Testis (tissue), 3 donors: ENCODE measurements around the gene RANBP17. TPM values are rescaled to one million over a fixed set of nuclear protein-coding genes. Genes with fewer than 3 reads are reported as not detected.

Experiments used
- DNase-seq: peaks from one replicate; pipeline ENCODE4 v3.0.0-alpha.2; 2019
- H3K27ac ChIP-seq, 2 donors: fragments of 200-600 bp; sonication (generic); one replicate each; pipeline ENCODE4 v1.5.1; 2019
- H3K27me3 ChIP-seq: fragments of 200-600 bp; sonication (generic); one replicate; pipeline ENCODE4 v1.5.1; 2019
- H3K36me3 ChIP-seq: fragments of 200-600 bp; sonication (generic); one replicate; pipeline ENCODE4 v1.5.1; 2017; ENCODE audit warnings: low read depth; ENCODE audit errors: missing control alignments
- H3K4me1 ChIP-seq: fragments of 200-600 bp; sonication (generic); one replicate; pipeline ENCODE4 v1.5.1; 2019
- H3K4me3 ChIP-seq, 2 donors: fragments of 200-600 bp; sonication (generic); one replicate each; pipeline ENCODE4 v1.5.1; 2017 to 2019
- H3K9me3 ChIP-seq: fragments of 200-600 bp; sonication (generic); one replicate; pipeline ENCODE4 v1.5.1; 2017
- POLR2A ChIP-seq: fragments of 450-650 bp; IDR thresholded peaks from one replicate; pipeline ENCODE4 v1.6.1; 2017; ENCODE audit warnings: antibody characterized with exemption, mild to moderate bottlenecking, moderate library complexity
- WGBS, 2 donors: methylation state at CpG; one replicate each; pipeline ENCODE4 v1.1.5; 2018; 5-methylcytosine and 5-hydroxymethylcytosine counted together
- intact Hi-C: fragments of 100-400 bp; cut with DNase I; formaldehyde crosslinking; loops from one replicate; pipeline ENCODE4 v1.15.1; 2023; ENCODE audit warnings: low total_unique reads
- polyA plus RNA-seq: library from polyadenylated mRNA; stranded (reverse); fragments of 350-450 nt; fragmentation: Illumina TruSeq; extraction: RNeasy Lipid Tissue Mini Kit (QIAGEN cat#74804); gene quantifications from one replicate; pipeline ENCODE4 v1.2.3, GENCODE V29; 2014; ENCODE audit warnings: low read depth, low replicate concordance; ENCODE audit not compliant: insufficient read depth
- total RNA-seq, 2 donors: library from RNA; depleted of rRNA; stranded (reverse); fragments of >200 nt; gene quantifications; one replicate each; pipeline ENCODE4 v1.2.3, GENCODE V29; 2016
- TF ChIP-seq, protein P1 (sequence below), 3 experiments: fragments of 450-650 bp in 2 of 3; fragments of 200-600 bp in 1 of 3; sonication (generic) in 1 of 3; IDR thresholded peaks; one replicate each; pipeline ENCODE4 v1.5.1; 2016 to 2019; ENCODE audit warnings: antibody characterized with exemption in 3 of 3, mild to moderate bottlenecking in 2 of 3, moderate library complexity in 1 of 3

RANBP17 gene
- total and polyA plus RNA-seq, 3 donors from 2014 or later, result 34.1 to 63.9 (median 58.2) TPM

DNA sequence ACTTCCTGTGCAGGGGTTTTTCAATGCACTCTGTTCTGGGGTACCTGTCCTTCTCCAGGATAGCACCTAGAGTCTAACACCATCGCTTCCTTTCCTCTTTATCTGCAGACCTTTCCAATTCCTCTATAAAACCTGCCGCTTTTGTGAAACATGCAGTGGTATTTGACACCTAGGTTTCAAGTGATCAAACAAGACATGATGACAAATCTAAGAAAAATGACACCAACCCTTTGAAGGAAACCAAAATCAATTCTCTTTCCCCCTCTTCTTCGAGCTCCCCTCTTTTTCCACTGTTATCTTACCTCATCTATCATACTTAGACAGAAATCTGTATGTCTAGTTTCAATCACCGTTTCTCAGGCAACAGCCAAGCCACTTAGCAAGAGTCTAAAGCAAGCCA is 25.6 kb upstream of the RANBP17 start:
- TF ChIP-seq POLR2A, result no peak
- TF ChIP-seq, protein P1, sequence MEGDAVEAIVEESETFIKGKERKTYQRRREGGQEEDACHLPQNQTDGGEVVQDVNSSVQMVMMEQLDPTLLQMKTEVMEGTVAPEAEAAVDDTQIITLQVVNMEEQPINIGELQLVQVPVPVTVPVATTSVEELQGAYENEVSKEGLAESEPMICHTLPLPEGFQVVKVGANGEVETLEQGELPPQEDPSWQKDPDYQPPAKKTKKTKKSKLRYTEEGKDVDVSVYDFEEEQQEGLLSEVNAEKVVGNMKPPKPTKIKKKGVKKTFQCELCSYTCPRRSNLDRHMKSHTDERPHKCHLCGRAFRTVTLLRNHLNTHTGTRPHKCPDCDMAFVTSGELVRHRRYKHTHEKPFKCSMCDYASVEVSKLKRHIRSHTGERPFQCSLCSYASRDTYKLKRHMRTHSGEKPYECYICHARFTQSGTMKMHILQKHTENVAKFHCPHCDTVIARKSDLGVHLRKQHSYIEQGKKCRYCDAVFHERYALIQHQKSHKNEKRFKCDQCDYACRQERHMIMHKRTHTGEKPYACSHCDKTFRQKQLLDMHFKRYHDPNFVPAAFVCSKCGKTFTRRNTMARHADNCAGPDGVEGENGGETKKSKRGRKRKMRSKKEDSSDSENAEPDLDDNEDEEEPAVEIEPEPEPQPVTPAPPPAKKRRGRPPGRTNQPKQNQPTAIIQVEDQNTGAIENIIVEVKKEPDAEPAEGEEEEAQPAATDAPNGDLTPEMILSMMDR (IDR thresholded peaks at IDR 0.05), result no peak
- Histone ChIP-seq H3K4me1 (no peaks in the 10 kb centered on the region), H3K27ac (no peak overlapping the region), H3K27me3 (no peaks in the 10 kb centered on the region), H3K36me3 (no peaks in the 10 kb centered on the region), H3K4me3 (no peak overlapping the region), H3K9me3 (no peaks in the 10 kb centered on the region)
- no peak for DNase-seq
- intact Hi-C loops, result no loop called here
- WGBS, 2 donors, result 77 to 80% methylated on average over 4 of the region's 4 CpGs

GRCh38 chr5:170843870-170844269 is 17.9 kb upstream of the RANBP17 start:
- Histone ChIP-seq H3K27me3 (no peaks in the 10 kb centered on the region), H3K9me3 (no peaks in the 10 kb centered on the region), H3K4me1 (no peaks in the 10 kb centered on the region), H3K36me3 (no peaks in the 10 kb centered on the region), H3K27ac (no peak overlapping the region), H3K4me3 (no peak overlapping the region)
- DNase-seq, result no peak
- TF ChIP-seq, protein P1 (IDR thresholded peaks at IDR 0.05), result no peak
- TF ChIP-seq POLR2A, result no peak
- intact Hi-C loops, result no loop called here
- WGBS, 2 donors, result 86 to 93% methylated on average over 2 of the region's 2 CpGs

- intact Hi-C loops, result no loop called here
Measured at GRCh38 chr5:170844651-170845050, 17.2 kb upstream of the RANBP17 start.

GRCh38 chr5:170846416-170846815 is 15.4 kb upstream of the RANBP17 start:
- intact Hi-C loops, result no loop called here
- H3K27me3 ChIP-seq, result no peaks in the 10 kb centered on the region
- DNase-seq, result no peak

More at GRCh38 chr5:170844651-170845050, 17.2 kb upstream of the RANBP17 start:
- Histone ChIP-seq H3K36me3 (no peaks in the 10 kb centered on the region), H3K9me3 (no peaks in the 10 kb centered on the region), H3K27ac (no peak overlapping the region), H3K27me3 (no peaks in the 10 kb centered on the region), H3K4me3 (no peak overlapping the region), H3K4me1 (no peaks in the 10 kb centered on the region)
- 68 to 90% methylated on average over 2 of the region's 2 CpGs for WGBS, 2 donors
- no peak for DNase-seq
- TF ChIP-seq POLR2A, result no peak
- TF ChIP-seq, protein P1 (IDR thresholded peaks at IDR 0.05), result no peak

DNA sequence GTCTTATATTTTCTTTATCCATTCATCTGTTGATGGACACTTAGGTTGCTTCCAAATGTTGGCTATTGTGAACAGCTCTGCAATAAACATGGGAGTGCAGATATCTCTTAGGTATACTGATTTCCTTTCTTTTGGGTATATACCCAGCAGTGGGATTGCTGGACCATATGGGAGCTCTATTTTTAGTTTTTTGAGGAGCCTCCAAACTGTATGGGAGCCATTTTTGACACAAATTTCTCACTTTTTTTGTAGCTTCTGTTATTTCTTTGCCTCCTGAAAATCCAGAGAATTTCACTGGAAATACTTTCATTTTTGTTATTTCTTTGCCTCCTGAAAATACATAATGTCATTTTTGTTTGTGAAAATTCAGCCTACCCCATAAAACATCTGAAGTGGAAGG is 15.0 kb upstream of the RANBP17 start:
- no peak for DNase-seq
- Histone ChIP-seq H3K27ac (no peak overlapping the region), H3K36me3 (no peaks in the 10 kb centered on the region), H3K9me3 (no peaks in the 10 kb centered on the region), H3K4me3 (no peak overlapping the region), H3K4me1 (no peaks in the 10 kb centered on the region), H3K27me3 (no peaks in the 10 kb centered on the region)
- intact Hi-C loops, result no loop called here
- TF ChIP-seq, protein P1 (IDR thresholded peaks at IDR 0.05), result no peak
- no peak for TF ChIP-seq POLR2A

More at GRCh38 chr5:170846416-170846815, 15.4 kb upstream of the RANBP17 start:
- Histone ChIP-seq H3K4me3 (no peak overlapping the region), H3K9me3 (no peaks in the 10 kb centered on the region), H3K36me3 (no peaks in the 10 kb centered on the region), H3K4me1 (no peaks in the 10 kb centered on the region), H3K27ac (no peak overlapping the region)
- no peak for TF ChIP-seq POLR2A
- TF ChIP-seq, protein P1 (IDR thresholded peaks at IDR 0.05), result no peak
